ENCODE data around the gene AHCYL1.

Gene AHCYL1

DNA sequence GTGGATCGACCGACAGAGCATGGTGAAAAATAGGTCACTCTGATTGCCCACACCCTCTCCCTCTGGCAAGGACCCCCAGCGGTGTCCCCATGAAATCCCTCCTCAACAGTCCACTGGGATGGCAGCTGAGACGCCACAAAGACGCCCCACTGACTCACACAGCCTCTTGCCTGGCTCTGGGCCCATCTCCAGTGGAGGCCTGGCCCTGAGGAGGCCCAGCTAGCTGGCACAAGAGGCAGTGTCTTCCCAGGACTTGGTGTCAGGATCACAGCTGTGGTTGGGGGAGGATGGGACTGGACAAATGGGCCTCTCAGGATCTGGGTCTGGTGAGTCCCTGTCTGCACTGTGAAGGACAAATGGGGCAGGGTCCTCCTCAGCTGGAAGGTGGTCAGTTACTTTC, 81.3 kb downstream of the AHCYL1 start:
- H3K27ac ChIP-seq (ENCODE audit: low read depth in 2 of 2, low read length in 2 of 2), result no peak overlapping the region
- H3K4me3 ChIP-seq (ENCODE audit: low read length in 2 of 2), result no peak overlapping the region
- no peak overlapping the region for H3K9ac ChIP-seq (ENCODE audit: low read depth in 1 of 2, low read length in 2 of 2)
- H3K9me3 ChIP-seq (ENCODE audit: control insufficient read depth in 2 of 2, low read length in 2 of 2), result no peaks in the 10 kb centered on the region
- peaks cover 0 to 2% of the 10 kb centered on the region in 2 donors for H3K36me3 ChIP-seq (ENCODE audit: control insufficient read depth in 2 of 2, insufficient read depth in 2 of 2, low read length in 2 of 2)
- H3K27me3 ChIP-seq (ENCODE audit: control insufficient read depth in 2 of 2, insufficient read depth in 2 of 2, low read length in 2 of 2), result peaks cover 42 to 43% of the 10 kb centered on the region in 2 donors
- peaks cover 5 to 6% of the 10 kb centered on the region in 2 donors for H3K4me1 ChIP-seq (ENCODE audit: control insufficient read depth in 2 of 2, insufficient read depth in 2 of 2, low read length in 2 of 2)

DNA sequence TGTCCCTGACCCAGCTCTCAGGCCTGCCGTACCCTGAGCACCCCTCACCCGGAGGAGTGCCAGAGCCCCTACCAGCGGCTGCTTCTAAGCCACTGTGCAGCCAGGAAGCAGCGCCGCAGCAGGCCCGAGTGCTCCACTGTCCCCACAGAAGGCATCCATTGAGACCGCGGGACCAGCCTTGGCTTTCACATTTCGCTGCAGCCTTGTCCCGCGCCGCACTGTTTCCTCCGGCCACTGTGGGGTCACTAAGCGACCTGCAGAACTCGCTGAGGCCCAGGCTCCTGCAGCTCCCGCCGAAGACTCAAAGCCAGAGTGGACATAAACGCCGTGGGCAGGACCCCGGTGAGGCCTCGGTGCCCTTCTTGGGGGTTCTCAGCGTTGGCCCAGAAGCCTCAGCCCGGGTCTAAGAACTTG, 82.9 kb downstream of the AHCYL1 start:
- Histone ChIP-seq H3K4me3 (ENCODE audit: low read length in 2 of 2) (no peak overlapping the region), H3K9me3 (ENCODE audit: control insufficient read depth in 2 of 2, low read length in 2 of 2) (no peaks in the 10 kb centered on the region), H3K27me3 (ENCODE audit: control insufficient read depth in 2 of 2, insufficient read depth in 2 of 2, low read length in 2 of 2) (peaks cover 57 to 58% of the 10 kb centered on the region in 2 donors), H3K9ac (ENCODE audit: low read depth in 1 of 2, low read length in 2 of 2) (no peak overlapping the region), H3K27ac (ENCODE audit: low read depth in 2 of 2, low read length in 2 of 2) (no peak overlapping the region), H3K4me1 (ENCODE audit: control insufficient read depth in 2 of 2, insufficient read depth in 2 of 2, low read length in 2 of 2) (peaks cover 5 to 6% of the 10 kb centered on the region in 2 donors), H3K36me3 (ENCODE audit: control insufficient read depth in 2 of 2, insufficient read depth in 2 of 2, low read length in 2 of 2) (no peaks in the 10 kb centered on the region)

DNA sequence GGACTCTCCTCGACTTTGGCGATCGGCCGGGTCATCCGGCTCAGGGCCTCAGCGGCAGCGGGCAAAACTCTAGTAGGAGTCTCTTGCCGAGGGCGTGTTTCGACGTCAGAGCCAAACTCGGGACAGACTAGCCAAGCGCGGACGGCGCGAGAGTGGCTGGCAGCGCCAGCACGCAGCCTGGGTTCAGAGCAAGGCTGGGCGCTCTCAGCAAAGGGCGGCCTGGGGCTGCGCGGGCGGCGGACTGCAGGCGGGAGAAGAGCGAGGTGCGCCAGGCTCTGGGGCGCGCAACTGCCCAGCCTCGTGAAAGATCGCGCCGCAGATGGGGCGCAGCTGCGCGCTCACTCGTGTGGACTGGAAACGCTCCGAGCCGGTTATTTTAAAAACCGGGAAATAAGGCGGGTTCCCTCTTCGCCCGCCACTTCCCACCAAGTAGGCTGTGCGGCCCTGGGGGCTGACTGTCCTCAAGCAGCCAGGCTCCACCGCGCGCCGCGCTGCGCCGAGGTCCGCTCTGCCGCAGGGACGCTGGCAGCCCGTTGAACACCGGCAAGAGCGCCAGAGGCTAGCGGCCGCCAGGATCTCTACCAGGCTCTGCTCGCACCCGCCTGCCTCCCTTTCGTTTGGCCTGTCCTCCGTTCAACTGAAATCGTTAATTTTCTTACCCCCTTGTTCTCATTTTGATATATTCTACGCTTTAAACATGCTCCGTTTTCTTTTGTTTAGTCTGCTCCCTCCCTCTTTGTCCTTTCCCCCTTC, 83.5 kb downstream of the AHCYL1 start:
- H3K9me3 ChIP-seq (ENCODE audit: control insufficient read depth in 2 of 2, low read length in 2 of 2), result no peaks in the 10 kb centered on the region
- no peak overlapping the region for H3K9ac ChIP-seq (ENCODE audit: low read depth in 1 of 2, low read length in 2 of 2)
- no peak overlapping the region for H3K4me3 ChIP-seq (ENCODE audit: low read length in 2 of 2)
- H3K27ac ChIP-seq (ENCODE audit: low read depth in 2 of 2, low read length in 2 of 2), result no peak overlapping the region
- no peaks in the 10 kb centered on the region for H3K36me3 ChIP-seq (ENCODE audit: control insufficient read depth in 2 of 2, insufficient read depth in 2 of 2, low read length in 2 of 2)
- peaks cover 5 to 6% of the 10 kb centered on the region in 2 donors for H3K4me1 ChIP-seq (ENCODE audit: control insufficient read depth in 2 of 2, insufficient read depth in 2 of 2, low read length in 2 of 2)
- peaks cover 62% of the 10 kb centered on the region in 2 donors for H3K27me3 ChIP-seq (ENCODE audit: control insufficient read depth in 2 of 2, insufficient read depth in 2 of 2, low read length in 2 of 2)

DNA sequence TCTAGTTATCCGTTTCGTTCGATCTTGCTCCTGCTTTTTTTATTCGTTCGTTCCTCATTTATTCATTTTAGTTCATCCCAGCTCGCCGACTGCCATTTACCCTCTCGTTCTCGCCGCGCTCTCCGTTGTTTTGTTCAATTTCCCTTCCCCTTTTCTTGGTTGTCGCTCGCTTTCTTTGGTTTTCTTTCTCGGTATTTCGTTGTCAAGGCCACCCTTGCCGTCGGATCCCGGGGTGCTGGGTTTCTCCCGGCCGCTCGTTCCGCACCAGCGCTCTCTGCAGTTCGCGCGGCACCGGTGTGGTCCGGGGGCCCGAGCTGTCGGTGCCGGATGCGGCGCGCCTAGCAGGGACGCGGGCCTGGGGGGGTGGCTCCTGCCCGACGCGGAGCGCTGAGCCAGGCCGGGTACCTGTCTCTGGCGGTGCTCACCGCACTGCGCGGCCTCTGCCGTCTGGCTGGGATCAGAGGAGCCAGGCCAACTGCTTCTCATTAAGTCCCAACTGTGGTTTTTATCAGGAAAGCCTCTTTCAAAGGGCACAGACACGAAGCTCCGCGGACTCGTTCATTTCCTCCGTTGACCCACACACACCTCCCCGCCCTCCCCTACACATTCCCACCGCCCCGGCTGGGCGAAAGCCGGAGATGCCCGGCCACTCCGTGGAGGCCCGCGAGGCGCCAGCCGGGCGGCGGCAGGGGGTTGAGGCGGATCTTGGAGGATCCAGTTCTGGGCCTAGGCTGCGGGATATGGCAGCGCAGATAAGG, 84.3 kb downstream of the AHCYL1 start:
- Histone ChIP-seq H3K27me3 (ENCODE audit: control insufficient read depth in 2 of 2, insufficient read depth in 2 of 2, low read length in 2 of 2) (peaks cover 65 to 66% of the 10 kb centered on the region in 2 donors), H3K27ac (ENCODE audit: low read depth in 2 of 2, low read length in 2 of 2) (no peak overlapping the region), H3K36me3 (ENCODE audit: control insufficient read depth in 2 of 2, insufficient read depth in 2 of 2, low read length in 2 of 2) (no peaks in the 10 kb centered on the region), H3K4me3 (ENCODE audit: low read length in 2 of 2) (no peak overlapping the region), H3K4me1 (ENCODE audit: control insufficient read depth in 2 of 2, insufficient read depth in 2 of 2, low read length in 2 of 2) (peaks cover 5 to 6% of the 10 kb centered on the region in 2 donors), H3K9me3 (ENCODE audit: control insufficient read depth in 2 of 2, low read length in 2 of 2) (no peaks in the 10 kb centered on the region), H3K9ac (ENCODE audit: low read depth in 1 of 2, low read length in 2 of 2) (no peak overlapping the region)

DNA sequence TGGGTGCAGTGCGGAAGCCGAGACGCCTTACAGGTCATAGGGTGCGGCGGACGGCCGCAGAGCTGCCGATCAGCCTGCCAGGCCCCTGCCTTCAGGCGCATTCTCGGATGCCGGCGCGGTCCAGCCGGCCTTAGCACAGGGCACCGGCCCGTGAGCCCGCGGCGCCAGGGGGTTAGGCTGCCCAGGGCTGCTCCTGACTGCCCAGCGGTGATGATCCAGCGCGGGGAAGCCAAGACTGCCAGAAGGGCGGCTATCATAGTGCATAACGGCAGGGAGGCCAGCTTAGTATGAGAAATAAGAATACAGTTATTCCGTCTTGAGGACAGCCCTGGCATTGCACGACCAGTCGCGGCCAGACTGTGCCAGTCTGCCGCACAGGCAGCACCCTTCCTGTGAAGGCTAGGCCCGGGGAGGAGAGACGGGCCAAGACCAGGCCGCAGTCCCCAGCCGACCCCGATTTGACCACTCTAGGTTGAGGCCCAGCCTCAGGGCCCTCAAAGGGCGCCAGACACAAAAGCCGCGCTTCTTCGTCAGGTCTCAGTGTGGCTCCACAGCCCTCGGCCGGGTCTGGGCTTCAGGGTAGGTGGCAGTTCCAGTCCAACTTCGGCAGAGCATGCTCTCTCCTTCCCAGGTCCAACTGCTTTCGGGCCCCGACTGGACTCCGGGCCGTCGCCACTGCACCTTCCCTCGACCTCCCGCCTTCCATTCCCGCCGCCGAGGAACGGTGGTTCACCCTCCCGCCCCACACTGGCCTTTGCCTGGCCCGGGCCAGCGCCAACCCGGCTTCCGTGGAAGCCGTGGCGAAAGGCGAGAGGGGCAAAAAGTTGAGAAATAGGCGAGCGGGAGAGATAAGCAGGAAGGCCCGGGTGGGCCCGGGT, 85.1 kb downstream of the AHCYL1 start:
- Histone ChIP-seq H3K4me1 (ENCODE audit: control insufficient read depth in 2 of 2, insufficient read depth in 2 of 2, low read length in 2 of 2) (peaks cover 5 to 6% of the 10 kb centered on the region in 2 donors), H3K36me3 (ENCODE audit: control insufficient read depth in 2 of 2, insufficient read depth in 2 of 2, low read length in 2 of 2) (no peaks in the 10 kb centered on the region), H3K9me3 (ENCODE audit: control insufficient read depth in 2 of 2, low read length in 2 of 2) (no peaks in the 10 kb centered on the region), H3K27ac (ENCODE audit: low read depth in 2 of 2, low read length in 2 of 2) (no peak overlapping the region), H3K27me3 (ENCODE audit: control insufficient read depth in 2 of 2, insufficient read depth in 2 of 2, low read length in 2 of 2) (peaks cover 65 to 66% of the 10 kb centered on the region in 2 donors), H3K9ac (ENCODE audit: low read depth in 1 of 2, low read length in 2 of 2) (no peak overlapping the region), H3K4me3 (ENCODE audit: low read length in 2 of 2) (no peak overlapping the region)

DNA sequence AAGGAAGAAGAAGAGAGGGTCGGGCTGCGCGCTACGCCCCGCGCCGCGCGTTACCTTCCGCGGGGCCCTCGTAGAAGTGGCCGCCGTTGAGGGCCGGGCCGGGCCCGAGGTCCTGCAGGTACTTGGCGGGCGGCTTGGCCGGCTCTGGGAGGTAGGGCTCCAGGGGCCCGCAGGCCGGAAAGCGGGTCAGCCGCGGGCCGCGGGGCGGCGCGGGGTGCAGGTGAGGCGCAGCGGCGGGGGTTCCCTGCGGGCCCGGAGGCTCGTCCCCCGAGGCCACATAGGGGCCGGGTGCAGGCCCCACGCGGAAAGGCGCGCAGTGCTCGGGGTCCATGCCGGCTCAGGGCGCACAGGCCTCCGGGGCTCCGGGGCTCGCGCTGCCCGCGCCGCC, 85.7 kb downstream of the AHCYL1 start:
- Histone ChIP-seq H3K36me3 (ENCODE audit: control insufficient read depth in 2 of 2, insufficient read depth in 2 of 2, low read length in 2 of 2) (no peaks in the 10 kb centered on the region), H3K27ac (ENCODE audit: low read depth in 2 of 2, low read length in 2 of 2) (no peak overlapping the region), H3K9me3 (ENCODE audit: control insufficient read depth in 2 of 2, low read length in 2 of 2) (no peaks in the 10 kb centered on the region), H3K4me3 (ENCODE audit: low read length in 2 of 2) (no peak overlapping the region), H3K4me1 (ENCODE audit: control insufficient read depth in 2 of 2, insufficient read depth in 2 of 2, low read length in 2 of 2) (peaks cover 5 to 6% of the 10 kb centered on the region in 2 donors), H3K27me3 (ENCODE audit: control insufficient read depth in 2 of 2, insufficient read depth in 2 of 2, low read length in 2 of 2) (peaks cover 65 to 66% of the 10 kb centered on the region in 2 donors), H3K9ac (ENCODE audit: low read depth in 1 of 2, low read length in 2 of 2) (no peak overlapping the region)

DNA sequence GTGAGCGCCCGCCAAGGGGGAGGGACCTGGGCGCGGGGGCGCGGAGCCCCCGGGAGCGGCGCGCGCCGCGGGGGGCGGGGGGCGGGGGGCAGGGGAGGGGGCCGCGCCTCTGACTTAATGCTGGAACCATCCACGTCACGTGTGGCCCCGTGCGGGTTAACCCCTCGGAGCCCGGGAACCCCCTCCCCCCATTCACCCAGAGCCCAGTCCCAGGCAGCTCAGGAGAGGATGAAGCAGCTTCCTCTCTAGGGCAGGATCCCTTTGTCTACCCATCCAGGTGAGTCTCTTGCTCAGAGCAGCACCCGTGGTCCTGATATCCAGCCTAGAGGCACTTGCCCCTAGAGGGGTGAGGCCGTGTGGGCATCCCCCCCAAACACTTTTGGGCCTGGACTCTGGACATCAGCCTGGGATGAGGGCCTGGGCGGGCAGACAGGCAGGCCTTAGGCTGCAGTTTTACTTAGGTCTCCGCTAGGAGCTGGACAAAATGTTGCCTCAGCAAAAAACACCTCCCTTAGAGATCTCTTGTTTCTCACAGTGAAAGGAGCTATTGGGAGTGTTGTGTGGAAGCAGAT, 86.2 kb downstream of the AHCYL1 start, which contains the start of gene ALX3:
Gene ALX3 (minus strand): TSS at position 2 of the 572 bp plus-strand sequence. CDS start 60 bp downstream, outside the sequence.
- Histone ChIP-seq H3K27ac (ENCODE audit: low read depth in 2 of 2, low read length in 2 of 2) (no peak within 1 kb of the TSS), H3K36me3 (ENCODE audit: control insufficient read depth in 2 of 2, insufficient read depth in 2 of 2, low read length in 2 of 2) (no peaks in the 10 kb centered on the region), H3K4me1 (ENCODE audit: control insufficient read depth in 2 of 2, insufficient read depth in 2 of 2, low read length in 2 of 2) (peaks cover 5 to 6% of the 10 kb centered on the region in 2 donors), H3K9me3 (ENCODE audit: control insufficient read depth in 2 of 2, low read length in 2 of 2) (no peaks in the 10 kb centered on the region), H3K27me3 (ENCODE audit: control insufficient read depth in 2 of 2, insufficient read depth in 2 of 2, low read length in 2 of 2) (peaks cover 65 to 66% of the 10 kb centered on the region in 2 donors), H3K9ac (ENCODE audit: low read depth in 1 of 2, low read length in 2 of 2) (no peak within 1 kb of the TSS), H3K4me3 (ENCODE audit: low read length in 2 of 2) (no peak within 1 kb of the TSS)
